ENCODE measurements around the gene RPL10.

DNA sequence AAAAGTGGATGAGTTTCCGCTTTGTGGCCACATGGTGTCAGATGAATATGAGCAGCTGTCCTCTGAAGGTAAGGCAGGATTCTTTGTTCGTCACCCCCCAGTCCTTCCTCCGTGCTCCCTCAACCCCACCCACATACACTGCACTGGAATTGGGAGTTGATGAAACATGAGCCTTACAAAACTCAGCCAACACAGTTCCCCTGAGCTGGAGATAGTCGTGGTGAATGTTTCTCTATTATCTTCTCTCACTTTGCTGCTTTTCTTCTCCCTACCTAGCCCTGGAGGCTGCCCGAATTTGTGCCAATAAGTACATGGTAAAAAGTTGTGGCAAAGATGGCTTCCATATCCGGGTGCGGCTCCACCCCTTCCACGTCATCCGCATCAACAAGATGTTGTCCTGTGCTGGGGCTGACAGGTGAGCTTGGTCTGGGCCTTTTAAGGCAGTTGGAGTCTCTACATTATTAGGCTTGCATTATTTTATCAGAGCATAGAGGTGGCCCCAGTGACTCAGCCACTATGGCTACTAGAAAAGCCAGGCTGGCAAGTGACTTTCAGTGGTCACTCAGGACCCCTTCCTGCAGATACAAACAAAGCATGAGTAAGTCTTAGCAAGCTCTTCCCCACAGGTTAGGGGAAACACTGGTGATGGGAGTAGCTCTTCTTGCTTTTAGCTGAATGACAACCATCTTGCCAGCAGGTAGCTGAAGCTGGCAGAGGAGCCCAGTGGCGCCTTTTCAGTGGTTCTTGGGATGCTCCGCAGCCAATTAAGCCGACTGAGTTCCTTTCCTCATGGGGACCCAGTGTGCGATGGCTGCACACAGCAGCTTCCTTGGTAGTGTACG is 1.6 kb downstream of the RPL10 start:
- TF ChIP-seq, protein P1, sequence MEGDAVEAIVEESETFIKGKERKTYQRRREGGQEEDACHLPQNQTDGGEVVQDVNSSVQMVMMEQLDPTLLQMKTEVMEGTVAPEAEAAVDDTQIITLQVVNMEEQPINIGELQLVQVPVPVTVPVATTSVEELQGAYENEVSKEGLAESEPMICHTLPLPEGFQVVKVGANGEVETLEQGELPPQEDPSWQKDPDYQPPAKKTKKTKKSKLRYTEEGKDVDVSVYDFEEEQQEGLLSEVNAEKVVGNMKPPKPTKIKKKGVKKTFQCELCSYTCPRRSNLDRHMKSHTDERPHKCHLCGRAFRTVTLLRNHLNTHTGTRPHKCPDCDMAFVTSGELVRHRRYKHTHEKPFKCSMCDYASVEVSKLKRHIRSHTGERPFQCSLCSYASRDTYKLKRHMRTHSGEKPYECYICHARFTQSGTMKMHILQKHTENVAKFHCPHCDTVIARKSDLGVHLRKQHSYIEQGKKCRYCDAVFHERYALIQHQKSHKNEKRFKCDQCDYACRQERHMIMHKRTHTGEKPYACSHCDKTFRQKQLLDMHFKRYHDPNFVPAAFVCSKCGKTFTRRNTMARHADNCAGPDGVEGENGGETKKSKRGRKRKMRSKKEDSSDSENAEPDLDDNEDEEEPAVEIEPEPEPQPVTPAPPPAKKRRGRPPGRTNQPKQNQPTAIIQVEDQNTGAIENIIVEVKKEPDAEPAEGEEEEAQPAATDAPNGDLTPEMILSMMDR (IDR thresholded peaks at IDR 0.05; ENCODE audit: low read depth, low read length), result no peak
- no peak for TF ChIP-seq EZH2phosphoT487 (IDR thresholded peaks at IDR 0.05; ENCODE audit: low read depth)
